IPS DF 6.9 (cell line): ENCODE results near the gene FRMD4A.

Experiments used
- DNase-seq: peaks from one replicate; pipeline ENCODE4 v3.0.0-alpha.2; 2013; ENCODE audit warnings: low read depth, low spot score
- H3K27ac ChIP-seq: one replicate; pipeline ENCODE4 v1.5.1; 2013; ENCODE audit warnings: low read length, control low read depth
- H3K27me3 ChIP-seq: 2 replicates; pipeline ENCODE4 v1.6.1; 2013; ENCODE audit warnings: mild to moderate bottlenecking, low read length; ENCODE audit not compliant: control insufficient read depth, insufficient read depth
- H3K36me3 ChIP-seq: 2 replicates; pipeline ENCODE4 v1.6.1; 2013; ENCODE audit warnings: low read length; ENCODE audit not compliant: control insufficient read depth, insufficient read depth
- H3K4me1 ChIP-seq: 2 replicates; pipeline ENCODE4 v1.6.1; 2013; ENCODE audit warnings: low read length; ENCODE audit not compliant: control insufficient read depth, insufficient read depth
- H3K4me3 ChIP-seq: 2 replicates; pipeline ENCODE4 v1.5.1; 2013; ENCODE audit warnings: mild to moderate bottlenecking, low read length
- H3K9me3 ChIP-seq: 2 replicates; pipeline ENCODE4 v1.6.1; 2013; ENCODE audit warnings: low read length, inconsistent platforms; ENCODE audit not compliant: control insufficient read depth, insufficient read depth
- WGBS: extraction: QIAGEN DNeasy Blood & Tissue Kit; methylation state at CpG from one replicate; pipeline ENCODE4 v1.1.7; 2013; ENCODE audit warnings: mixed read lengths, missing lambda C conversion rate; ENCODE audit not compliant: insufficient read length, insufficient coverage; 5-methylcytosine and 5-hydroxymethylcytosine counted together

The FRMD4A gene

DNA sequence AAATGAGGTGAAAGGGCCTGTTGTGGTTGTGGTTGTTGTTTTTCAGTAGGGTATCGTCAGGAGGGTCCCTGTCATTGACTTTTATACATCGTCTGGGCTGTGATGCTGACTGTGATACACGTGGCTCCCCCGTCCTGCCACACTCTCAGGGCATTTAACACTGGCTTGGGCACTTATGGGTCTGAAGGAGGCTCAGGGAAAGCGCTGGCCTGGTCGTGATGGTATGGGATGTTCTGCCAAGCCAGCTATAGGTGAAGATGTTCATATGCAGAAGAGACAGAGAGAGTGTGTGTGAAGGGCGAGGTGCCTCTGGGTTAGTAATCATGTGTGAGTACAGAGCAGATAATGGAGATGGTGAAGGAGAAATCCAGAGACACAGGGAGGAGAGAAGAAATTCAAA is 585.5 kb downstream of the FRMD4A start:
- no peak overlapping the region for H3K4me3 ChIP-seq
- H3K27ac ChIP-seq: no peak overlapping the region
- H3K36me3 ChIP-seq: no peaks in the 10 kb centered on the region
- H3K27me3 ChIP-seq: no peaks in the 10 kb centered on the region
- H3K4me1 ChIP-seq: no peaks in the 10 kb centered on the region
- no CpG with 5 or more reads among the region's 7 CpGs for WGBS
- H3K9me3 ChIP-seq: no peaks in the 10 kb centered on the region
- DNase-seq: no peak

- H3K4me3 ChIP-seq: no peak overlapping the region
- H3K4me1 ChIP-seq: no peaks in the 10 kb centered on the region
- no peaks in the 10 kb centered on the region for H3K27me3 ChIP-seq
- no peak overlapping the region for H3K27ac ChIP-seq
- DNase-seq: no peak
- H3K36me3 ChIP-seq: no peaks in the 10 kb centered on the region
- no peaks in the 10 kb centered on the region for H3K9me3 ChIP-seq
- WGBS: no CpG with 5 or more reads among the region's 7 CpGs
These were observed 586.8 kb downstream of the FRMD4A start for GRCh38 chr10:13743963-13744362.

DNA sequence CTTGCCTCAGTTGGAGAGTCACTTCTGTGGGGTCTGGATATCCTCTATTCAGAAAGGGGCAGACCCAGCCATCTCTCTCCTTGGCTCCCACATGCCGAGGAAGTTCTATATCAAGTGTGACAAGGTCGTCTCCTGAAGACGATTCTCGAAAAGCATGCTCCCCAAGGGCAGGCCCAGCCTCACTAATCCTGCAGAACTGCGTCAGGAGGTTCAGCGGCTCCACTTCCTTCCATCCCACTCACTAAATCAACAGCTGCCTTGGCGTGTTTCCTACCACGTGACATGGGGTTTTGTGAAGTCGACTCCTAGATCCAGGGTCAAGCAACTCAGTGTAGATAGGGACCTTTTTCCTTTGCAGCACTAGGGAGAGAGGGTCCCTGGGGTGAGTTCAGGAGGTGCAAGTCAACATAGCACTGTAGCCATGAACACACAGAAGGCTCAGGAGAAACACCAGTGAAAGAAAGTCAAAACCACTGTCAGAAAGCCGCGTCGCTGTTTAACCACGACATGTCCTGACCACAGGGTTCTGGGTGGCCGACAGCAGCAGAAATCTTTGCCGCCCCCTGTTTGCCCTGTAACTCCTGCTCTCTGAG is 587.5 kb downstream of the FRMD4A start:
- H3K4me3 ChIP-seq: no peak overlapping the region
- no peak for DNase-seq

DNA sequence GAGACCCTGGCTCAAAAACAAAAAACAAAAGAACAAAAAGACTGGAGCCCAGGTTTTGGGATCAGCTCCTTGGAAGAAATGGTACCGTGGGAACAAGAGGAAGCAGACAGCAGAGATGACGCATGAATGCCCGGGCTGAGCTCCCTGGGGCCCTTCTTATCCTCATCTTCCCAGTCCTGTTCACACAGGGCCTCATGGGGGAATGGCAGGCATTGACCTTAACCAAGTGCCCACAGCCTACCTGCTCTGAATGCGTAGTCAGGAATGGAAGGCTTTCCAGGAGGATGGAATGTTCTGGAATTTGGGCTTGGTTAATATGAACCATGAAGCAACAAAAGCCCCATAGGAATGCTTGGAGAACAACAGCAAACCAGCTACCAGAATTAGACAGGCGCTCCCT is 589.3 kb downstream of the FRMD4A start:
- WGBS: no CpG with 5 or more reads among the region's 5 CpGs
- Histone ChIP-seq H3K9me3 (no peaks in the 10 kb centered on the region), H3K27me3 (no peaks in the 10 kb centered on the region), H3K36me3 (no peaks in the 10 kb centered on the region), H3K4me1 (no peaks in the 10 kb centered on the region), H3K4me3 (no peak overlapping the region), H3K27ac (no peak overlapping the region)
- DNase-seq: no peak

More for the DNA sequence above, 587.5 kb downstream of the FRMD4A start:
- H3K9me3 ChIP-seq: no peaks in the 10 kb centered on the region
- H3K36me3 ChIP-seq: no peaks in the 10 kb centered on the region
- no peak overlapping the region for H3K27ac ChIP-seq
- H3K27me3 ChIP-seq: no peaks in the 10 kb centered on the region
- WGBS: no CpG with 5 or more reads among the region's 15 CpGs
- no peaks in the 10 kb centered on the region for H3K4me1 ChIP-seq

- no peak overlapping the region for H3K27ac ChIP-seq
- no CpG with 5 or more reads among the region's 4 CpGs for WGBS
- H3K9me3 ChIP-seq: no peaks in the 10 kb centered on the region
- H3K36me3 ChIP-seq: no peaks in the 10 kb centered on the region
- H3K27me3 ChIP-seq: no peaks in the 10 kb centered on the region
- H3K4me1 ChIP-seq: no peaks in the 10 kb centered on the region
- no peak for DNase-seq
- H3K4me3 ChIP-seq: no peak overlapping the region
These were observed 590.3 kb downstream of the FRMD4A start for GRCh38 chr10:13740461-13740860.

DNA sequence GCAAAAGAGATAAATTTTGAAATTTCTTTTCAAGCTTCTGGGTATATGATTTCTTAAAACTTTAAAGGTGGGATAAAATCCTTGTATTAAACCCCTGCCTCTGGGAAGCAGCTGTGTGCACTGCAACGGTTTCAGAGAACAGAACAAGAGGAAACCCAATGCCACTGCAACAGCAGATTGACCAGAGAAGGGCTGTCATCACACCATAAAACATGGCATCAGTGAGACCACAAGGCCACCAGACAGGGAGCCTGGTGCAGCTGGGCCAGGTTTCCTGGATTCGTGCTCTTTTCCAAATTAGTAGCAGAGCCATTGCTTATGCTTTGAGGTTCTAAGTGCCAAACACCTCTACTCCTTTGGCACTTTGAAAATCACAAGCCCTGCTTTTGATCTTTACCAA is 591.5 kb downstream of the FRMD4A start:
- H3K27ac ChIP-seq: no peak overlapping the region
- H3K4me1 ChIP-seq: no peaks in the 10 kb centered on the region
- H3K27me3 ChIP-seq: no peaks in the 10 kb centered on the region
- WGBS: no CpG with 5 or more reads among the region's 2 CpGs
- DNase-seq: no peak
- no peaks in the 10 kb centered on the region for H3K36me3 ChIP-seq
- no peaks in the 10 kb centered on the region for H3K9me3 ChIP-seq
- no peak overlapping the region for H3K4me3 ChIP-seq

GRCh38 chr10:13736506-13736905 is 594.2 kb downstream of the FRMD4A start:
- Histone ChIP-seq H3K27ac (no peak overlapping the region), H3K4me1 (no peaks in the 10 kb centered on the region), H3K27me3 (no peaks in the 10 kb centered on the region), H3K36me3 (peaks cover 6% of the 10 kb centered on the region), H3K9me3 (no peaks in the 10 kb centered on the region), H3K4me3 (no peak overlapping the region)
- DNase-seq: no peak
- no CpG with 5 or more reads among the region's 3 CpGs for WGBS

DNA sequence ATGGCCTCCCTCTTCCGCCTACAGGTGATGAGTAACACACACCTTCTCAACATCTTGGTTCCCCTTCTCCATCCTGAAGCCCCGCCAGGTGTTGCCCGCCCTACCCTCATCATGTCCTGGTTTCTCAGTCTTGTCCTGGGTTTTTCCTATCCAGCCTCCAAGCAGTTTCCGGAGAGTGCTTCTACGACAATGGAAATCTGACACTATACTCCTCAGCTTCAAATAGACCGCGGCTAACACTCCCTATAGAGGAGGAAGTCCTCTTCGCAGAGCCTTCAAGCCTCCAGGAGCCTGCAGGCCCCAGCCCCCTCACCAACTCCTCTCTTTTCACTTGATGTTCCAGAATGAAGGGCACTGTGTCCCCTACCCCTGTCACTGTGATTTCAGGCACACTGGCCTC is 596.6 kb downstream of the FRMD4A start:
- Histone ChIP-seq H3K9me3 (no peaks in the 10 kb centered on the region), H3K4me1 (no peaks in the 10 kb centered on the region), H3K27ac (no peak overlapping the region), H3K36me3 (peaks cover 6% of the 10 kb centered on the region), H3K27me3 (no peaks in the 10 kb centered on the region), H3K4me3 (no peak overlapping the region)
- no CpG with 5 or more reads among the region's 8 CpGs for WGBS
- DNase-seq: no peak

GRCh38 chr10:13733071-13733470 is 597.7 kb downstream of the FRMD4A start:
- Histone ChIP-seq H3K9me3 (no peaks in the 10 kb centered on the region), H3K36me3 (peaks cover 6% of the 10 kb centered on the region), H3K27me3 (no peaks in the 10 kb centered on the region), H3K27ac (no peak overlapping the region), H3K4me3 (no peak overlapping the region), H3K4me1 (no peaks in the 10 kb centered on the region)
- DNase-seq: no peak
- whole genome bisulfite sequencing: no CpG with 5 or more reads among the region's 7 CpGs

GRCh38 chr10:13732465-13732881 is 598.3 kb downstream of the FRMD4A start:
- peaks cover 6% of the 10 kb centered on the region for H3K36me3 ChIP-seq
- H3K4me1 ChIP-seq: no peaks in the 10 kb centered on the region
- DNase-seq: no peak
- H3K4me3 ChIP-seq: no peak overlapping the region
- H3K27ac ChIP-seq: no peak overlapping the region
- H3K27me3 ChIP-seq: no peaks in the 10 kb centered on the region
- no peaks in the 10 kb centered on the region for H3K9me3 ChIP-seq
- WGBS: no CpG with 5 or more reads among the region's 6 CpGs

- Histone ChIP-seq H3K27ac (no peak overlapping the region), H3K9me3 (no peaks in the 10 kb centered on the region), H3K36me3 (peaks cover 6% of the 10 kb centered on the region), H3K4me3 (no peak overlapping the region), H3K4me1 (no peaks in the 10 kb centered on the region), H3K27me3 (no peaks in the 10 kb centered on the region)
- no peak for DNase-seq
- WGBS: no CpG with 5 or more reads among the region's 8 CpGs
These were observed 598.9 kb downstream of the FRMD4A start for GRCh38 chr10:13731799-13732198.
